HG02763 (cell line): ENCODE data around the gene GPR157.
"Not testable (repeated sequence)": the region's sequence is repeated elsewhere in the genome, so short reads cannot be mapped to it uniquely, and the experiment has no call there.

Experiments used
- ATAC-seq: cut with Tn5 transposase; IDR thresholded peaks from one replicate; pipeline ENCODE4 v1.9.1; 2021; ENCODE audit warnings: mild to moderate bottlenecking, moderate library complexity; ENCODE audit not compliant: unreplicated experiment

GPR157 gene

GRCh38 chr1:9120312-9120958 lies 8.5 kb downstream of the GPR157 start:
- ATAC-seq, result no peak

- ATAC-seq, result no peak
These were observed 9.2 kb downstream of the GPR157 start for GRCh38 chr1:9119745-9120144.

GRCh38 chr1:9118186-9118585 lies 10.7 kb downstream of the GPR157 start:
- no peak for ATAC-seq

GRCh38 chr1:9115351-9116205 lies 13.3 kb downstream of the GPR157 start:
- no peak for ATAC-seq

GRCh38 chr1:9112961-9113880 lies 15.7 kb downstream of the GPR157 start:
- ATAC-seq, result no peak

GRCh38 chr1:9111957-9112356 lies 16.9 kb downstream of the GPR157 start:
- no peak for ATAC-seq

GRCh38 chr1:9111357-9111691 lies 17.6 kb downstream of the GPR157 start:
- no peak for ATAC-seq

GRCh38 chr1:9110669-9111356 lies 18.1 kb downstream of the GPR157 start:
- no peak for ATAC-seq

- no peak for ATAC-seq
These were observed 20.7 kb downstream of the GPR157 start for GRCh38 chr1:9108056-9108665.

GRCh38 chr1:9107136-9107535 lies 21.8 kb downstream of the GPR157 start:
- ATAC-seq, result no peak

- no peak for ATAC-seq
These were observed 22.6 kb downstream of the GPR157 start for GRCh38 chr1:9106286-9106685.

- ATAC-seq, result no peak
These were observed 23.5 kb downstream of the GPR157 start for GRCh38 chr1:9105336-9105867.

- ATAC-seq, result no peak
These were observed 27.3 kb downstream of the GPR157 start for GRCh38 chr1:9101510-9102146.

- ATAC-seq, result no peak
These were observed 28.3 kb downstream of the GPR157 start for GRCh38 chr1:9100471-9101043.

GRCh38 chr1:9099555-9099954 lies 29.3 kb downstream of the GPR157 start:
- no peak for ATAC-seq

GRCh38 chr1:9097947-9098705 lies 30.8 kb downstream of the GPR157 start:
- no peak for ATAC-seq

- ATAC-seq, result no peak
These were observed 33.1 kb downstream of the GPR157 start for GRCh38 chr1:9095818-9096217.

GRCh38 chr1:9093996-9094595 lies 34.8 kb downstream of the GPR157 start:
- ATAC-seq, result not testable (repeated sequence)
